ENCODE measurements around the gene PPP2R5B. TPM values are rescaled to one million over a fixed set of nuclear protein-coding genes. Genes with fewer than 3 reads are reported as not detected.

Gene PPP2R5B
- total RNA-seq, 1 experiment from 2014 or later = 14.0 TPM

- TF ChIP-seq REST (IDR thresholded peaks at IDR 0.05; ENCODE audit: insufficient read depth in 1 of 2, low read depth in 2 of 2, low read length in 1 of 2) (no peak), POLR2AphosphoS5 (IDR thresholded peaks at IDR 0.05; ENCODE audit: low read depth, low read length) (no peak), SIN3A (IDR thresholded peaks at IDR 0.05; ENCODE audit: borderline replicate concordance, insufficient read depth, low read depth, low read length) (no peak), TCF7L2 (IDR thresholded peaks at IDR 0.05; ENCODE audit: low read depth, low read length) (no peak)
- TF ChIP-seq, protein P1, sequence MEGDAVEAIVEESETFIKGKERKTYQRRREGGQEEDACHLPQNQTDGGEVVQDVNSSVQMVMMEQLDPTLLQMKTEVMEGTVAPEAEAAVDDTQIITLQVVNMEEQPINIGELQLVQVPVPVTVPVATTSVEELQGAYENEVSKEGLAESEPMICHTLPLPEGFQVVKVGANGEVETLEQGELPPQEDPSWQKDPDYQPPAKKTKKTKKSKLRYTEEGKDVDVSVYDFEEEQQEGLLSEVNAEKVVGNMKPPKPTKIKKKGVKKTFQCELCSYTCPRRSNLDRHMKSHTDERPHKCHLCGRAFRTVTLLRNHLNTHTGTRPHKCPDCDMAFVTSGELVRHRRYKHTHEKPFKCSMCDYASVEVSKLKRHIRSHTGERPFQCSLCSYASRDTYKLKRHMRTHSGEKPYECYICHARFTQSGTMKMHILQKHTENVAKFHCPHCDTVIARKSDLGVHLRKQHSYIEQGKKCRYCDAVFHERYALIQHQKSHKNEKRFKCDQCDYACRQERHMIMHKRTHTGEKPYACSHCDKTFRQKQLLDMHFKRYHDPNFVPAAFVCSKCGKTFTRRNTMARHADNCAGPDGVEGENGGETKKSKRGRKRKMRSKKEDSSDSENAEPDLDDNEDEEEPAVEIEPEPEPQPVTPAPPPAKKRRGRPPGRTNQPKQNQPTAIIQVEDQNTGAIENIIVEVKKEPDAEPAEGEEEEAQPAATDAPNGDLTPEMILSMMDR (IDR thresholded peaks at IDR 0.05) = no peak
- BruUV-seq (replicated peaks) = no TSS peak
- DNase-seq (ENCODE audit: low read depth, low spot score) (no peak), ATAC-seq (no peak; the same call in 1 of the 2 replicates)
- H3K36me3 ChIP-seq (ENCODE audit: control insufficient read depth, insufficient read depth, low read length) = no peaks in the 10 kb centered on the region
- intact Hi-C loops (cut with micrococcal nuclease; ENCODE audit: unreplicated experiment) (no loop called here), in situ Hi-C loops (cut with HindIII; ENCODE audit: low pct_unique_long_range_greater_than_20kb, low sequenced_read_pairs) (no loop called here)
- H3K9me3 ChIP-seq (ENCODE audit: control insufficient read depth, insufficient read depth, low read depth, low read length) = no peaks in the 10 kb centered on the region
- CTCF ChIA-PET = no interaction called here
- POLR2A ChIA-PET = no interaction called here
- no peak overlapping the region for H3K4me3 ChIP-seq (ENCODE audit: low read depth in 2 of 2, low read length in 2 of 2)
- no peaks in the 10 kb centered on the region for H3K27me3 ChIP-seq (ENCODE audit: control insufficient read depth, insufficient read depth, low read length)
- H3K27ac ChIP-seq (ENCODE audit: low read length) = no peak overlapping the region
- H3K4me1 ChIP-seq (ENCODE audit: control insufficient read depth, insufficient read depth, low read length) = no peaks in the 10 kb centered on the region
These were observed 8.9 kb downstream of the PPP2R5B start for GRCh38 chr11:64933213-64933934.

- ATAC-seq (no peak), DNase-seq (ENCODE audit: low read depth, low spot score) (no peak)
- H3K4me3 ChIP-seq (ENCODE audit: low read depth in 2 of 2, low read length in 2 of 2) = no peak overlapping the region
- intact Hi-C loops (cut with micrococcal nuclease; ENCODE audit: unreplicated experiment) = no loop called here
- TF ChIP-seq SIN3A (IDR thresholded peaks at IDR 0.05; ENCODE audit: borderline replicate concordance, insufficient read depth, low read depth, low read length) (no peak), POLR2AphosphoS5 (IDR thresholded peaks at IDR 0.05; ENCODE audit: low read depth, low read length) (no peak), REST (IDR thresholded peaks at IDR 0.05; ENCODE audit: insufficient read depth in 1 of 2, low read depth in 2 of 2, low read length in 1 of 2) (no peak), TCF7L2 (IDR thresholded peaks at IDR 0.05; ENCODE audit: low read depth, low read length) (no peak)
- TF ChIP-seq, protein P1 (IDR thresholded peaks at IDR 0.05) = no peak
- in situ Hi-C loops (cut with HindIII; ENCODE audit: low pct_unique_long_range_greater_than_20kb, low sequenced_read_pairs) = no loop called here
- no peaks in the 10 kb centered on the region for H3K4me1 ChIP-seq (ENCODE audit: control insufficient read depth, insufficient read depth, low read length)
- no peak overlapping the region for H3K27ac ChIP-seq (ENCODE audit: low read length)
- no peaks in the 10 kb centered on the region for H3K9me3 ChIP-seq (ENCODE audit: control insufficient read depth, insufficient read depth, low read depth, low read length)
- no peaks in the 10 kb centered on the region for H3K27me3 ChIP-seq (ENCODE audit: control insufficient read depth, insufficient read depth, low read length)
- POLR2A ChIA-PET = no interaction called here
- BruUV-seq (replicated peaks) = no TSS peak
- no peaks in the 10 kb centered on the region for H3K36me3 ChIP-seq (ENCODE audit: control insufficient read depth, insufficient read depth, low read length)
- CTCF ChIA-PET = no interaction called here
These were observed 9.6 kb downstream of the PPP2R5B start for GRCh38 chr11:64933935-64934681.

All from Panc1 (cell line).